HepG2 (cell line): ENCODE data around the gene SLC2A4. TPM values are rescaled to one million over a fixed set of nuclear protein-coding genes. Genes with fewer than 3 reads are reported as not detected.

ENCODE experiments used
- AGO2 ChIP-seq: fragments of 200-400 bp; formaldehyde crosslinking; optimal IDR thresholded peaks from 2 replicates; pipeline ENCODE3; 2017; ENCODE audit warnings: mild to moderate bottlenecking, low read depth, low read length, moderate library complexity
- ATF4 ChIP-seq, 2 experiments: fragments of 450-650 bp in 1 of 2; sonication (generic) in 1 of 2; formaldehyde crosslinking; IDR thresholded peaks; 2 replicates each; pipeline versions ENCODE4 v1.5.0 to v1.8.0; 2020 to 2022; ENCODE audit warnings: mild to moderate bottlenecking in 1 of 2, missing genetic modification reagents in 1 of 2
- JUNB ChIP-seq: sonication (generic); formaldehyde crosslinking; IDR thresholded peaks from 2 replicates; pipeline ENCODE4 v1.8.0; 2022; ENCODE audit warnings: missing genetic modification reagents, mild to moderate bottlenecking, borderline replicate concordance
- MED1 ChIP-seq: sonication (generic); formaldehyde crosslinking; IDR thresholded peaks from 2 replicates; pipeline ENCODE4 v1.4.0; 2020; ENCODE audit warnings: missing genetic modification reagents
- MTA3 ChIP-seq: sonication (generic); formaldehyde crosslinking; IDR thresholded peaks from 2 replicates; pipeline ENCODE4 v1.4.0; 2020; ENCODE audit warnings: missing genetic modification reagents
- NFIB ChIP-seq: sonication (generic); formaldehyde crosslinking; IDR thresholded peaks from 2 replicates; pipeline ENCODE4 v1.9.0; 2021; ENCODE audit warnings: missing genetic modification reagents, mild to moderate bottlenecking, borderline replicate concordance
- NFKBIZ ChIP-seq: IDR thresholded peaks from 2 replicates; pipeline ENCODE4 v1.6.1; 2018; ENCODE audit warnings: missing genetic modification reagents, missing compliant biosample characterization
- PLRG1 ChIP-seq: fragments of 450-650 bp; conservative IDR thresholded peaks from 2 replicates; pipeline ENCODE4 v1.6.1; 2016
- RERE ChIP-seq: IDR thresholded peaks from 2 replicates; pipeline ENCODE4 v1.6.1; 2016; ENCODE audit warnings: low read depth, missing genetic modification reagents, missing compliant biosample characterization
- SMARCC2 ChIP-seq: fragments of 450-650 bp; IDR thresholded peaks from 2 replicates; pipeline ENCODE4 v1.6.1; 2017; ENCODE audit warnings: antibody characterized with exemption, mild to moderate bottlenecking
- SNAPC4 ChIP-seq: sonication (generic); formaldehyde crosslinking; IDR thresholded peaks from 2 replicates; pipeline ENCODE4 v1.4.0; 2020; ENCODE audit warnings: mild to moderate bottlenecking, missing genetic modification reagents
- TBP ChIP-seq: sonication (generic); formaldehyde crosslinking; IDR thresholded peaks from 2 replicates; pipeline ENCODE4 v1.5.0; 2020; ENCODE audit warnings: missing genetic modification reagents
- TCF7L2 ChIP-seq: IDR thresholded peaks from 2 replicates; pipeline ENCODE4 v1.6.1; 2011; ENCODE audit warnings: mild to moderate bottlenecking, low read depth, low read length, moderate library complexity
- TFDP1 ChIP-seq: IDR thresholded peaks from 2 replicates; pipeline ENCODE4 v1.6.1; 2016; ENCODE audit warnings: missing compliant biosample characterization, missing genetic modification reagents, borderline replicate concordance
- ZFP36L1 ChIP-seq: sonication (generic); formaldehyde crosslinking; IDR thresholded peaks from 2 replicates; pipeline ENCODE4 v1.8.0; 2022; ENCODE audit warnings: mild to moderate bottlenecking, missing genetic modification reagents, moderate library complexity
- ZNF510 ChIP-seq: sonication (generic); formaldehyde crosslinking; IDR thresholded peaks from 2 replicates; pipeline ENCODE4 v1.4.0; 2020; ENCODE audit warnings: low read depth, mild to moderate bottlenecking, missing genetic modification reagents
- polyA plus RNA-seq, 8 experiments: library from polyadenylated mRNA; depleted of rRNA in 3 of 8; stranded (reverse) in 7 of 8; unstranded in 1 of 8; fragments of >200 nt; fragmentation: Illumina TruSeq in 4 of 8; extraction: Trizol in 4 of 8; gene quantifications; 2 replicates each; pipeline versions ENCODE4 v1.2.1 to v1.2.3, GENCODE V29; 2011 to 2016; ENCODE audit warnings: low read depth in 4 of 8, missing spikeins in 1 of 8, mixed read lengths in 1 of 8; ENCODE audit not compliant: insufficient read depth in 1 of 8
- total RNA-seq, 5 experiments: library from RNA; depleted of rRNA; stranded (reverse); fragments of >200 nt; fragmentation: Illumina TruSeq; extraction: Trizol; gene quantifications; 2 replicates each; pipeline ENCODE4 v1.2.3, GENCODE V29; 2016; ENCODE audit warnings: low read depth in 1 of 5

The SLC2A4 gene
- total and polyA plus RNA-seq, 2 of the 13 experiments (the other 11 are each of a cell fraction or from before 2014, with no cell fraction given): 4.9 to 5.8 TPM

GRCh38 chr17:7239091-7240027 lies 42.2 kb upstream of the SLC2A4 start, which contains the start of gene PHF23 (continued):
- TF ChIP-seq RERE (CRISPR knock-in tag) (no peak), AGO2 (peak; percentile 90), SNAPC4 (no peak), TCF7L2 (no peak), ZFP36L1 (no peak), JUNB (no peak), PLRG1 (no peak), NFKBIZ (no peak), SMARCC2 (no peak), ZNF510 (no peak), NFIB (CRISPR knock-in tag) (no peak), MTA3 (CRISPR knock-in tag) (no peak), TFDP1 (CRISPR knock-in tag) (no peak), ATF4 (CRISPR knock-in tag; IDR thresholded peaks at IDR 0.05) (no peak), TBP (CRISPR knock-in tag) (no peak; the same call in 1 of the 2 replicates), MED1 (CRISPR knock-in tag) (peak; percentile 41; the same call in 1 of the 2 replicates)
